Coronary artery (tissue), 2 donors: ENCODE results near the gene TFPT.

Experiments
- DNase-seq: peaks from one replicate; pipeline ENCODE4 v3.0.0-alpha.2; 2017; ENCODE audit warnings: low spot score
- H3K27ac ChIP-seq, 2 donors: fragments of 200-600 bp; sonication (generic); one replicate each; pipeline ENCODE4 v1.5.1; 2016 to 2019
- H3K4me3 ChIP-seq: fragments of 200-600 bp; sonication (generic); 2 replicates; pipeline ENCODE4 v1.5.1; 2016; ENCODE audit warnings: mild to moderate bottlenecking, moderate library complexity
- TF ChIP-seq, protein P1 (sequence below): fragments of 200-600 bp; sonication (generic); IDR thresholded peaks from one replicate; pipeline ENCODE4 v1.5.1; 2019; ENCODE audit warnings: antibody characterized with exemption

The TFPT gene

DNA sequence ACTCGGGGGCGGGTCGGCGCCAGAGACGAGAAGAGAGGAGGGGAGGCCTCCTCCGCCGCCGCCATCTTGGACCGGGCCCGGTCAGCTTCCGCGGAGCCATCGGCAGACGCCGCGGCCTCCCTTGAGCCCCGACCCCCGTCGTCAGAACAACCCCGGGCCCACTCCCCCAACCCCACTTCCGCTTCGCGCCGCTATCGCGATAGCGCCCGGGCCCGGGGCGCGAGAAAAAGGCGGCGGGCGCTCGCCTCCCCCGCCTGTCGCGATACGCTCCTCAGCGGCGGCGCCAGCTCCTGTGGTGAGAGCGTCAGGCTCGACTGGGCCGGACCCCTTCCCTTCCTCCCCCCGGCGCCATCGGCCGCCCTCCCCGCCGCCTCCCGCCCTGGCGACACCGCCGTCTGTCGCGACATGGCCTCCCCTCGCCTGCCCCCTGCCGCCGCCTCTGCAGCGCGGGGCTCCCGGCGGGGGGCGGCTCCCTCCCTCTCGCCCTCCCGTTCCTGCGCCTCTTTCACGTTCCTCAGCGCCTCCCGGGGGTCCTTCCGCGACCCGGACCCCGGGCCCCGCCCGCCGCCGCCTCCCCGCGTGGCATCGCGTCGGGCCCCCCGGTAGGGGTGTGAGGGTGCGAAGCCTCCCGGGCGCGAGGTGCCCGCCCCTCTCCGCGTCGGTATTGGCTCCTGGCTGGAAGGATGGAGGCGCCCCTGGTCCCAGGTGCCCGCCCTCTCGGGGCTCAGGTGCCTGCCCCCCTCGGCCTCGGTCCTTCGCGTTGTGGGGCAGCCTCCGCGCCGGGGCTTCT lies 22.4 kb upstream of the TFPT start, which contains the start of gene CNOT3:
CNOT3 (plus strand) TSS at position 64 of the 790 bp plus-strand sequence. CDS start 5,217 bp downstream, outside the sequence.
- Histone ChIP-seq H3K27ac (peak within 1 kb of the TSS; percentile 97 to 99), H3K4me3 (peak within 1 kb of the TSS; percentile 97)
- TF ChIP-seq, protein P1, sequence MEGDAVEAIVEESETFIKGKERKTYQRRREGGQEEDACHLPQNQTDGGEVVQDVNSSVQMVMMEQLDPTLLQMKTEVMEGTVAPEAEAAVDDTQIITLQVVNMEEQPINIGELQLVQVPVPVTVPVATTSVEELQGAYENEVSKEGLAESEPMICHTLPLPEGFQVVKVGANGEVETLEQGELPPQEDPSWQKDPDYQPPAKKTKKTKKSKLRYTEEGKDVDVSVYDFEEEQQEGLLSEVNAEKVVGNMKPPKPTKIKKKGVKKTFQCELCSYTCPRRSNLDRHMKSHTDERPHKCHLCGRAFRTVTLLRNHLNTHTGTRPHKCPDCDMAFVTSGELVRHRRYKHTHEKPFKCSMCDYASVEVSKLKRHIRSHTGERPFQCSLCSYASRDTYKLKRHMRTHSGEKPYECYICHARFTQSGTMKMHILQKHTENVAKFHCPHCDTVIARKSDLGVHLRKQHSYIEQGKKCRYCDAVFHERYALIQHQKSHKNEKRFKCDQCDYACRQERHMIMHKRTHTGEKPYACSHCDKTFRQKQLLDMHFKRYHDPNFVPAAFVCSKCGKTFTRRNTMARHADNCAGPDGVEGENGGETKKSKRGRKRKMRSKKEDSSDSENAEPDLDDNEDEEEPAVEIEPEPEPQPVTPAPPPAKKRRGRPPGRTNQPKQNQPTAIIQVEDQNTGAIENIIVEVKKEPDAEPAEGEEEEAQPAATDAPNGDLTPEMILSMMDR: no peak
- no peak for DNase-seq

DNA sequence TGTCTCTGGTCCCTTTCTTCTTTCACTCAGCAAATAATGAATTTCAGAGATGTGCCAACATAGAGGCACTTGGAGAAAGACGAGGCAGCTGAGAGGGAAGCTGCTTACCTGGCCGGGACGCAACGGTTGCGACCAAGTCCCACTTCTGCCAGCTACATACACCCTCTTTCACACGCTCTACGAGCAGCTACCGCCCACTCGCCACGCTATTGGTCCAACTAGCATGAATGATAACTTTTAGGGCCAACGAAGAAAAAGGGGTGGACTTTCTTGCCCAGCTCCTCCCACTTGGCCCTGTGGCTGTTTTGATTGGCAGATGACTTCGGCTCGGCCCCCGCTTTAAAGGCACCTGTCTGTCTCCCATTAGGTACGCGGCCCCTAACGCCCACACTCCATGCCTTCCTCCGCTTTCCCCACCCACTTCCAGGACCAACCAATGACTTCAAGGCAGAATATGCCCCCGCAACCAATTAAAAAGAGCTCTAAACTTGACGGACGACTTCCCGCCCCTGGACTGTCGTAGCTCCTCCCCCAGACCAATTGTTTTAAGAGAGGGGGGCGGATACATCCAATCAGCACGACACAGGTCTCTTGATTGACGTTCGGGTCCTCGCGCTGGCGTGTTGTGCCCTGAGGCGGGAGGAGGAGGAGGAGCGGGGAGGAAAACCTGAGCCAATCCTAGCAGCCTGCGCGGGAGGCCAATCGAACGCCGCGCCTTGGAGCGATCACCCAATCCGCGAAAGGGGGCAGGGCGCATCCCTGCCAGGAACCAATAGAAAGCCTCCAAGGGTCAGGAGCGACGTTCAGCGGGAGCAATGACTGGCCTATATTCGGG lies 21.6 kb upstream of the TFPT start:
- H3K27ac ChIP-seq: peak overlapping the region; percentile 97 to 99
- peak overlapping the region; percentile 97 for H3K4me3 ChIP-seq
- TF ChIP-seq, protein P1: no peak
- peak; percentile 100 for DNase-seq

GRCh38 chr19:54136086-54136863 lies 20.8 kb upstream of the TFPT start:
- Histone ChIP-seq H3K4me3 (peak overlapping the region; percentile 72), H3K27ac (peak overlapping the region in 1 of 2 donors; percentile 82)
- no peak for DNase-seq
- TF ChIP-seq, protein P1: no peak

GRCh38 chr19:54133957-54134590 lies 18.6 kb upstream of the TFPT start:
- DNase-seq: no peak
- H3K27ac ChIP-seq: no peak overlapping the region
- TF ChIP-seq, protein P1: no peak
- H3K4me3 ChIP-seq: no peak overlapping the region

GRCh38 chr19:54133312-54133956 lies 18.0 kb upstream of the TFPT start:
- no peak overlapping the region for H3K4me3 ChIP-seq
- DNase-seq: no peak
- TF ChIP-seq, protein P1: no peak
- H3K27ac ChIP-seq: no peak overlapping the region

GRCh38 chr19:54129617-54129996 lies 14.2 kb upstream of the TFPT start:
- no peak overlapping the region for H3K27ac ChIP-seq
- no peak for DNase-seq
- no peak overlapping the region for H3K4me3 ChIP-seq
- TF ChIP-seq, protein P1: no peak
